ENCODE results near the gene IDH3A.

Gene IDH3A

GRCh38 chr15:78167227-78167888 lies 18.2 kb downstream of the IDH3A start:
- no peak for DNase-seq (ENCODE audit: low read depth)

DNA sequence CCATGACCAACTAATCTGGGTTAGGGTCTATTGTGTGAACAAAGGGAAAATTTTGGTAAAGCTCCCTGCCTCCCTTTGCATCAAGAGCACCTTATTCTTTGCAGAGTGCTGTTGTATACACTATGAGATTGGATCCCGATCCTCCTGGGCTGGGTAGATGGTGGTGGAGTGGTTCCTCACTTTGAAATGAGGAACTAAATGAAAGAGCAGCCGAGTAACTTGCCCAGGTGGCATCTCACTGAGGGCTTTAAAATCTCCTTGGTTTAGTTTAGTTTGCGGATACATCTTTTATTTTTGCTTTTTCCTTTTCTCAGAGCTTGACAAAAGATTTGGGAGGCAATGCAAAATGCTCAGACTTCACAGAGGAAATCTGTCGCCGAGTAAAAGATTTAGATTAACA lies 19.4 kb downstream of the IDH3A start:
- DNase-seq (ENCODE audit: low read depth), result no peak

DNA sequence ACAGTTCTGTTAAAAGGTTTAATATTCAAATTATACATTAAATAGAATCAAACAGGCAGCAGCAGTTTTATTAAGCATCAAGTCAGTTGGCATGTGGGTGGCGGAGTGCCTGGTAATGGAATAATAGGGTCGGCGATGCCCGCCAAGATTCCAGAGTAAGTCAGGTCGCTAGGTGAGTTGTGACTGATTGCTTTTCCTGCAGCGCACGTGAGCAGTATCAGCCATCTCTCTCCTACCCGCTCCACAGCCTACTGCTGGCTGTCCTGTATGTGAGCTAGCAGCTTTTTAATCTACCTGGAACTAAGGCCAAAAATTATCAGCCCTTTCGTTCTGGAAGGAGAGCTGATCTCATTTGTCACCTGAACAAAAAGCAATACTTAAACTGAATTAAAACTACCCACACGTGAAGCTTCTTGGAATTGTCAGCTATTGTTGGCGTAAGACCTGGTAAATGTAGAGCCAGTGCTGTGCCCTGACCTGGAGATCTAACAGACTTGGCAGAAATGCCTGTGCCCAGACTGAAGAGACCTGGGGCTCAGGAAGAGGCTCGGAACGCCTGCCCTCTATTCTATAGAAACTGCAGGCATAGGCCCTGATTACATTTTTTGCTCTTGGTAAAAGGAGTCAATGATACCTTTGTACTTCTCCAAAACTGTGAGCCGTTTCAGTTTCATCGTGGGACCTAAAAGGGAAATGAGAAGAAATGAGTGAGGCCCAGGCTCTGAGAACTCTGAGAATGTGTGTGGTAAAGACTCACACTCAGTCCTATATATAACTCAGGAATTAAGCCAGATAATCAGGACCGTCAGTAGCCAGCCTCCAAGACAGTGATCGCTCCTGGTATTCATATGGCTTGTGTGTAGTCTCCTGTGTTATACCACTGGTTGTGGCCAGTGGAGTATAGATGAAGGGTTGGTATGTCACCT lies 21.9 kb downstream of the IDH3A start:
- no peak for DNase-seq (ENCODE audit: low read depth)

- no peak for DNase-seq (ENCODE audit: low read depth)
Observed at GRCh38 chr15:78171864-78172472, 22.8 kb downstream of the IDH3A start.

GRCh38 chr15:78174401-78174800 lies 25.2 kb downstream of the IDH3A start:
- DNase-seq (ENCODE audit: low read depth), result no peak

DNA sequence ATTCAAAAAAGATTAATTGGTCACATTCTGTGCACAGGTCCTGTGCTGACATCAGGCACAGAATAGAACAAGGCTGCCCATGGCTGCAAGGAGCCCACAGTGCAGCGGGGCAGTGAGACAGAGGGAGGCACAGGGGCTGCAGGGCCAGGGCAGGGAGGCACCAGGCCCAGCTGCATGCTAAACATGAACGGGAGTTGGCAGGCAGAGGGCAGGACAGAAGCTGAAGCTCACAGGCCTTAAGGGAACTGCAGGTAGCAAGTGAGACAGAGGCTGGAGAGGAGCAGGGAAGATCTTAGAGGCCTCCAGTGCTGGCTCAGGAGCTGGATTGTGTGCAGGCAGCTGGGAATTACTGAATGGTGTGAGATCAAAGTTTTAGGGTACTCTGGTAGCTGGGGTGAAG lies 26.2 kb downstream of the IDH3A start:
- DNase-seq (ENCODE audit: low read depth), result no peak

DNA sequence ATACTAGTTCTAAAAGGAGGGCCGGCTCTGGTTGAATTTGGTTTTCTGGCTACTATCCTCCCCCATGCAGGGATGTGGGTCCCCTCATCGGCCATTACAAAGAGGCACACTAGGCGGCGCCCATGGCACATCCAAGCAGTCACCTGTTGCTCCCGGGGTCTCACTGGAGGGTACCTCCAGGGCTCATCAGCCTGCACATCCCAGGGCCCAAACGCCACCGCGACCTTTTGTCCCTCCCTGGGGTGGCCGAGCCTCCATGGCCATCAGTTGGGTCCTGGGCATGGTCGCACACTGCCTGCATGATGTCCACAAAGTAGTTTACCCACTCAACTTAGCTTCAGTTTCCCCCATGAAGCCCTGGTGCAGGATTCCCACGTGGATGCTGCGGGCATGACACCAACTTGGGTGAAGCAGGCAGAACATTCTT lies 28.3 kb downstream of the IDH3A start:
- no peak for DNase-seq (ENCODE audit: low read depth)

GRCh38 chr15:78178064-78178463 lies 28.9 kb downstream of the IDH3A start:
- DNase-seq (ENCODE audit: low read depth), result no peak

DNA sequence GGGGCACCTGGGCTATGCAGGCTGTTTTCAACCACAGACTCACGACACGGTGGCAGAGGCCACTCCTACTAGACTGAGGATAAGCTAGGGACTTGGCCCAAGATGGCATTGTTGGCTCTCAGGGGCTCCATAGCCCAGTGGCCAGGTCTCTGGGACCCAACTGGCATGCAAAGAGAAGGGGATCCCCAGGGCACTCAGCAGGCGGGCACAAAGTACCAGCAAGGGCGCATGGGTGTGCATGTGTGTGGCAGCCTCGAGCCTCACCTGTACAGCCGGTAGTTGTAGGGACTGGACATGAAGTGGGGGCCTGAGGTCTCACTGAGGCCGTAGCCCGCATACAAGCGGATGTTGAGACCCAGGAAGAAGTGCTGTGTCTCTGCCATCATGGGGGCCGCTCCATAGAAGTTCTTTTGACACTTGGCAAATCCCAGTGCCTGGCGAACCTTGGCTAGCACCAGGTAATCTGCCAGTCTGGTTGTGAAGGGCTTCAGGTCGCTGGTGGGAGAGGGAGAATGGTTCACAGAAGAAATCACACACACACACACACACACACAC lies 30.2 kb downstream of the IDH3A start:
- no peak for DNase-seq (ENCODE audit: low read depth)

DNA sequence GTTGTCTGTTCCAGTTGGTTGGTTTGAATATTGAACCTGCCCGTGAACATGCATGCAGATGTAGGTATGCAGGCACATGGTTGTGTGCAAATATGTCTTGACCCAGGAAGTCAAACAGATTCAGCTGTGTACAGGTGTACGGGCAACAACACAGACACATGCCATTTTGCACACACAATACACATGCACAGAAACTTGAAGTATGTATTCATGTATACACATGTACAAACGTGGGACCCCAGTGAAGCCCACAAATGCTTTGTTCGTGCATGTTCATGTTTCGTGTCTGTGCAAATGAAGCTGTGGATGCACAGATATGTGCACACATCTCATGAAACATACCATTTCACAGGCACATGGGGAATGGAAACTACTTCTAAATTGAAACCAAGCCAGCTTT lies 30.7 kb downstream of the IDH3A start:
- DNase-seq (ENCODE audit: low read depth), result no peak

DNA sequence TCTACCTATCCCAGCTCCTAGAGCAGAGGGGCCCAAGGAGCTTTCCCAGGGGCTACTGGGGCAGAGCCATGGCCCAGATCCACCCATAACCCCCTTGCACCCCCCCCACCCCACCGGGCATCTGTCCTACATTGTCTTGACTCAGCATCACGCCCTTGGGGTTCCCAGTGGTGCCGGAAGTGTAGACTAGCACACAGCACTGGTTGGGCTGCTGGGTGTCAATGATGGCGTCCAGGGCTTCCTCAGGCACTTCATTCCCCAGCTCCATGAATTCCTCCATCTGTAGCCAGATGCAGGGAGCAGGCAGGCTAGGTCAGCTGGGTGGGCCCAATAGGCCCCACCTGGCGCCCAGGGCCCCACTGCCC lies 33.2 kb downstream of the IDH3A start:
- no peak for DNase-seq (ENCODE audit: low read depth)

DNA sequence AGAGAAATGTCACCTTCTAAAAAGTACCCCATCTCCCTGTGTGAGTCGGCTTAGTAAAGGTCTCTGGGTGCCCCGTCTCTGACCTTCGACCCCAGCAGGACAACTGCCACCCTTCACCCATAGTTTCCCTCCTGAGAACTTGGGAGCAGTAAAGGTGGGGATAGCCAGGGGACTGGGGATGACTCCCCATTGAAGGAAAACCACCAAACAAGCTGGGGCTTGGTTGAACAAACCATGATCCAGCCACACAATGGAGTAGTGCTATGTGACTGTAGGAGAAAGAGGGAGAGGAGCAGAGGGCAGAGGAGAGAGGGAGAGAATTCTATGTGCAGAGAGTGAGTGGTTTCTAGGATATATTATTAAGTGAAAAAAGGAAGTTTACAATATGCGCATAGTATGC lies 33.7 kb downstream of the IDH3A start:
- DNase-seq (ENCODE audit: low read depth), result no peak

DNA sequence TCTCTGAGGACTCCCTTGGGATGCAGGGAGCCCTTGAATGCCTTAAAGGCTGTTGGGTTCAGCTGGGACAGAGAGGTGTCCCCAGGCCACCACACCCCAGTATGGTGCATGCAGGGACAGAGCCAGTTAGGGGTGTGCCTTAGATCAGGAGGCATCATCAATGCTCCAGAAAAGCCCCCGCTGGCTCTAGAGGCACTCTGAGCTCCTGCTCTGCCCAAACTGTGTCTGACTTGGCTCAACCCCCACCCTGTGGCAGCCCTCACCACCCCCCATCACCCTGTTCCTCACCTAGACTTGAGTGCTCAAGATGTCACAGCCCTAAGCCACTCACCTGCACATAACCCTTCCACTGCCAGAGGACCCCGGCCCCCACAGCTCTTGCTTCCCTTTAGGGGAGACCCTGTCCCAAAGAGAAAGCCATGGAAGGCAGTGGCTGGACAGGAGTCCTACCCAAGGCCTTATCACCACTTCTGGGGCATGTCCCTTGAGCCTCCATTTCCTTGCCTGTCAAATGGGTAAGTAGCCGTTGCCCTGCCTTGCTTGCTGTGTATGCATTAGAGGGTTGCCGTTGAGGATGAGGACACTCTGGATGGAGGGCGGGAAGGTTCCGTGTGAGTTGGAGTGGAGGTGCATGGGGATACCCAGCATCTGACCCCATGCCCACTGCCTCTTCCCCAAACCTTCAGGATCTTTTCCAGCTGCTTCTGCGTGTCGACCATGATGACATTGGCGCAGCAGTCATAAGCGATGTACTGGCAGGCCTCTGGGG lies 43.8 kb downstream of the IDH3A start:
- DNase-seq (ENCODE audit: low read depth), result no peak

DNA sequence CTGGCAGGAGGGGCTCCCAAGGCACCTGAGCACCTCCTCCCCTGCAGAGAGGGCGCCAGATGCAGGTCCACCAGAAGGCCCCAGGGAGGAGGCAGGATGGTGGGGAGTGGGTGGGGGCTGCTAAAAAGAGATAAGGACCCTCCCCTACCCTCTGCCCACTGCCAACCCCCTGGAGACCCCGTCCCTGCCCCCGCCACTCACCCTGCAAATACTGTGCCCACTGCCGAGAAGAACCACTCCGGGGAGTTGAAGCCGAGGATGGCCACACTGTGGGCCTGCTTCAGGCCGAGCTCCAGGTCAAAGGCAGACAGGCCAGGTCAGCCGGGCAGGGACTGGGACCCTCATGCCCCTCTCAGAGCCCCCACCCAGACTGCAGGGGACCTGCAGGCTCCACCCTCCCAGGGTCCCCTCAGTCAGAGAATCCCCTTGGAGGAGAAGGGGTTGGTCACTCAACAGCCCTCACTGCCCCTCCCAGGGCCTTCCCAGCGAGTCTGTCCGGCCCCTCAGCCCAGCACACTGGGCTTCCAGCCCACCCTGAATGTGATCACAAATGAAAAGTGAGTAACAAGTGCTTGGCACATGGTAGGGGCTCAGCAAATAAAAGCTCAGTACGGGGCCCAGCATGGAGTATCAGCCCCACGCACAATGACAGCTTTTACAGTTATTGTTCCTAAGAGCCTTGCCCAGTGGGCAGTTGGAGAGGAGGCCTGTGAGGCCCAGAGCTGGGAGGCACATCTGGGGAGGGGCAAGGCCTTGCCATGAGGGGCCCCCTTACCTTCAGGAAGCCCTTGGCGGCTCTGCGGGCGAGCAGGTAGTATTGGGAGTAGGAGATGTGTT lies 44.8 kb downstream of the IDH3A start:
- DNase-seq (ENCODE audit: low read depth), result no peak

- DNase-seq (ENCODE audit: low read depth), result no peak
Observed at GRCh38 chr15:78194568-78194925, 45.4 kb downstream of the IDH3A start.

GRCh38 chr15:78195735-78196201 lies 46.6 kb downstream of the IDH3A start:
- DNase-seq (ENCODE audit: low read depth), result no peak

- no peak for DNase-seq (ENCODE audit: low read depth)
Observed at GRCh38 chr15:78197632-78198031, 48.5 kb downstream of the IDH3A start.

DNA sequence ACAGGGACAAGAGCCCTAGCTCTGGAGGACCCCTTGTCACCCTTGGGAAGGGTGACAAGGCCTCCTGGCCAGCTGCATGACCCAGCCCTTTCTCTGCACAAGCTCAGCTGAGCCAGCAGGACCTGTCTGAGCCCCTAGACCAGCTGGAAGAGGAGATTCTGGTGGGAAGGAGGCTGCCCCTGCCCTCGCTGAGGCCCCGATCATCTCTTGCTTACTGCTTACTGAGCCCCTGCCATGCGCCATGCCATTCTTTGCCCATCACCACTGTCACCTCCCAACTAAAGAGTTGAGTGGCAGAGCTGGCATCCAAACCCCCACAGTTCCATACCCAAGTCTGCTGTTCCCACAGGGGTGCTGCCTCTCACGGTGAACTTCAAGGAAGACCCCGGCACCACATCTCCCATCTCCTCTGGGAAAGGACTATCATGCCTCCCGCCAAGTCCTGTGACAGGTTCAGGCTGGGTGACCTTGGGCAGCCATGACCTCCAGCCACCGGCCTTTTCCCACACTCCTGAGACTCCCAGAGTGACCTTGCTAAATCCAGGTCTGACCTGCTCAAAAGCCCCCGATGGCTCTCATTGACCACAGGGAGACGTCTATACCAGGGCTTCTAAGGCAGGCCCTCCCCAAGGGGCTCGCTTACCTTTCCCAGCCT lies 51.2 kb downstream of the IDH3A start:
- DNase-seq (ENCODE audit: low read depth), result no peak

- no peak for DNase-seq (ENCODE audit: low read depth)
Observed at GRCh38 chr15:78201281-78202190, 52.4 kb downstream of the IDH3A start.

Measured in stimulated activated CD8-positive, alpha-beta memory T cell treated with anti-CD3 and anti-CD28 coated beads, Interleukin-15, amount 100 ng/mL, for 24 hours (primary cell).